CD4-positive, CD25-positive, alpha-beta regulatory T cell (primary cell): ENCODE measurements around the gene POLR1G. TPM values are rescaled to one million over a fixed set of nuclear protein-coding genes. Genes with fewer than 3 reads are reported as not detected.
A peak's percentile ranks its signal among the peaks of the same experiment; 100 is the strongest.

Source experiments
- ATAC-seq, 2 donors: fragments of 150-1000 bp; cut with Tn5 transposase; one replicate each; pipeline ENCODE4 v1.10.0; 2021; ENCODE audit warnings: low read depth in 2 of 2, moderate number of reproducible peaks in 2 of 2, moderate library complexity in 1 of 2
- DNase-seq, 3 donors: peaks; one replicate each; pipeline versions ENCODE4 v3.0.0 to v3.0.0-alpha.2; 2012 to 2022; ENCODE audit warnings: mixed read lengths in 1 of 3
- H3K27ac ChIP-seq: one replicate; pipeline ENCODE4 v1.7.0; 2013; ENCODE audit warnings: mild to moderate bottlenecking, low read length; ENCODE audit not compliant: insufficient read depth, poor library complexity, severe bottlenecking
- H3K27me3 ChIP-seq: one replicate; pipeline ENCODE4 v1.7.0; 2013; ENCODE audit warnings: low read length; ENCODE audit not compliant: control insufficient read depth, insufficient read depth
- H3K36me3 ChIP-seq: one replicate; pipeline ENCODE4 v1.7.0; 2013; ENCODE audit warnings: mild to moderate bottlenecking, low read length, moderate library complexity; ENCODE audit not compliant: control insufficient read depth, insufficient read depth
- H3K4me1 ChIP-seq: 2 replicates; pipeline ENCODE4 v1.7.0; 2013; ENCODE audit warnings: mild to moderate bottlenecking, low read length; ENCODE audit not compliant: insufficient read depth, control insufficient read depth, poor library complexity, severe bottlenecking
- H3K4me3 ChIP-seq: one replicate; pipeline ENCODE4 v1.7.0; 2013; ENCODE audit warnings: low read depth, mild to moderate bottlenecking, low read length, moderate library complexity
- H3K9me3 ChIP-seq, 2 experiments: 1 replicate in 1 of 2; 2 replicates in 1 of 2; pipeline ENCODE4 v1.7.0; 2013; ENCODE audit warnings: low read length in 2 of 2, mild to moderate bottlenecking in 1 of 2, moderate library complexity in 1 of 2; ENCODE audit not compliant: control insufficient read depth in 2 of 2
- H3K27ac Mint-ChIP-seq, 3 donors: one replicate each; pipeline ENCODE4 v1.8.0; 2020 to 2022; ENCODE audit warnings: mild to moderate bottlenecking in 3 of 3, mixed read lengths in 3 of 3, moderate library complexity in 2 of 3
- H3K27me3 Mint-ChIP-seq: one replicate; pipeline ENCODE4 v1.8.0; 2022; ENCODE audit warnings: mild to moderate bottlenecking, mixed read lengths
- H3K36me3 Mint-ChIP-seq: one replicate; pipeline ENCODE4 v1.8.0; 2020; ENCODE audit warnings: mixed read lengths
- H3K4me1 Mint-ChIP-seq, 4 donors: one replicate each; pipeline ENCODE4 v1.8.0; 2020 to 2022; ENCODE audit warnings: mixed read lengths in 4 of 4, mild to moderate bottlenecking in 1 of 4
- H3K4me3 Mint-ChIP-seq, 4 donors: one replicate each; pipeline ENCODE4 v1.8.0; 2020 to 2022; ENCODE audit warnings: mild to moderate bottlenecking in 4 of 4, mixed read lengths in 4 of 4, moderate library complexity in 3 of 4
- H3K9me3 Mint-ChIP-seq, 7 donors: one replicate each; pipeline ENCODE4 v1.8.0; 2020 to 2022; ENCODE audit warnings: mixed read lengths in 7 of 7, mild to moderate bottlenecking in 3 of 7, moderate library complexity in 2 of 7
- polyA plus RNA-seq, 4 donors: library from polyadenylated mRNA; unstranded; fragments of 300-500 nt; fragmentation: Illumina TruSeq; gene quantifications; one replicate each; pipeline ENCODE4 v1.2.3, GENCODE V29; 2021
- total RNA-seq: library from RNA; stranded (reverse); gene quantifications from one replicate; pipeline ENCODE4 v1.2.3, GENCODE V29; 2022

The POLR1G gene
- total and polyA plus RNA-seq, 5 donors from 2014 or later, result 1.6 to 3.6 (median 2.1) TPM

DNA sequence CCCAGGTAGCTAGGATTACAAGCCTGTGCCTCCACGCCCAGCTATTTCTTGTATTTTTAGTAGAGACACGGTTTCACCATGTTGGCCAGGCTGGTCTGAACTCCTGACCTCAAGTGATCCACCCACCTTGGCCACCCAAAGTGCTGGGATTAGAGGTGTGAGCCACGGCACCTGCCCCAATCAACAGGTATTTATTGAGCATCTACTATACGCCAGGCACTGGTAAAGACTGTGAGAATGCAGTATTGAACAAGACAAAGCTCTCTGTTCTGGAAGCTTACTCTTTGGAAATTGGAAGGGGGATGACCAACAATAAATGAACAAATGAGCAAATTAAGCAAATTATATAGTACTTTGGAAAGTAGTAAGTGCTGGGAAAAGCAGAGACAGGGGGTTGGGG is 38.7 kb downstream of the POLR1G start:
- Histone ChIP-seq H3K4me1 (peaks cover 46% of the 10 kb centered on the region), H3K36me3 (no peaks in the 10 kb centered on the region), H3K27me3 (no peaks in the 10 kb centered on the region), H3K27ac (no peak overlapping the region), H3K9me3 (no peaks in the 10 kb centered on the region), H3K4me3 (no peak overlapping the region)
- peak overlapping the region; percentile 32 to 91 (median 91) for H3K27ac Mint-ChIP-seq
- H3K4me1 Mint-ChIP-seq, result peaks cover 10 to 72% (median 47%) of the 10 kb centered on the region in 4 donors
- peaks cover 5% of the 10 kb centered on the region for H3K27me3 Mint-ChIP-seq
- ATAC-seq (no peak), DNase-seq (no peak)
- peak overlapping the region; percentile 41 to 90 (median 79) for H3K4me3 Mint-ChIP-seq
- H3K9me3 Mint-ChIP-seq, result peaks cover 0 to 2% (median 0%) of the 10 kb centered on the region in 7 donors
- H3K36me3 Mint-ChIP-seq, result peaks cover 4% of the 10 kb centered on the region

DNA sequence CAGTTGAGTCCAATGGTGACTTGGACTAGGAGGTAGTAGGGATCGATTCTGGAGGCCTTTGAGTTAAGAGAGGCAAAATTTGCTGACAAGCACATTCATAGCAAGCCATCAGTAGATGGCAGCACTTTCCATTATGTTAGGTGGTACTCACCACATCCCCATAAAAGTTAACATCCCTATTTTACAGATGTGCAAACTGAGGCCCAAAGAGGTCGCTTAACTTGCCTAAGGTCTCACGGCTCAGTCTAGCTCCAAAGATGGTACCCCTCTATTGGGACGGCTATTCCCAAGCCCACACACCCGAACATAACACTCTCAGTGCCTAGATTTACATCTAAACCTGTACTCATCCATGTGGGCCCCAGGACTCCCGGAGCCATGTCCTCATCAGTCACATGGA is 39.9 kb downstream of the POLR1G start:
- Histone ChIP-seq H3K36me3 (no peaks in the 10 kb centered on the region), H3K4me1 (peaks cover 47% of the 10 kb centered on the region), H3K9me3 (no peaks in the 10 kb centered on the region), H3K27ac (no peak overlapping the region), H3K4me3 (no peak overlapping the region), H3K27me3 (no peaks in the 10 kb centered on the region)
- Mint-ChIP-seq H3K27me3 (peaks cover 16% of the 10 kb centered on the region), H3K4me3 (peak overlapping the region in 3 of 4 donors; percentile 75 to 85 (median 78)), H3K9me3 (peaks cover 0 to 4% (median 0%) of the 10 kb centered on the region in 7 donors), H3K36me3 (peaks cover 4% of the 10 kb centered on the region), H3K27ac (peak overlapping the region in 2 of 3 donors; percentile 83 to 91), H3K4me1 (peaks cover 11 to 68% (median 50%) of the 10 kb centered on the region in 4 donors)
- DNase-seq (peak in 1 of 3 donors; percentile 54), ATAC-seq (no peak)

DNA sequence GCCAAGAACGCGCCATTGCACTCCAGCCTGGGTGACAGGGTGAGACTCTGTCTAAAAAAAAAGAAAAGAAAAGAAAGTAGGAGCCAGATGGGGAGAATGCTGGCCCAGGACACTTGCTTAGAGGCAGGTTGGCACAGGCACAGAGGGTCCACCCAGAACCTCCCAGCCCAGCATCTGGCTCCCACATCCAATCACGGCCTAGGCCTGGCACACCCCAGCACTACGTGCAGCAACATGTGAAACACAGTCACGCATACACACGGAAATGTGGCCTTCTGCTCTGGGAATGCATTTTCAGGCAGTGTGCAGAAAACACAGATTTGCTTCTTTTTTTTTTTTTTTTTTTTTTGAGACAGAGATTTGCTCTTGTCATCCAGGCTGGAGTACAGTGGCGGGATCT is 40.5 kb downstream of the POLR1G start:
- H3K27me3 Mint-ChIP-seq, result peaks cover 21% of the 10 kb centered on the region
- H3K9me3 Mint-ChIP-seq, result peaks cover 0 to 7% (median 0%) of the 10 kb centered on the region in 7 donors
- peak overlapping the region in 1 of 3 donors; percentile 91 for H3K27ac Mint-ChIP-seq
- Histone ChIP-seq H3K36me3 (no peaks in the 10 kb centered on the region), H3K4me1 (peaks cover 54% of the 10 kb centered on the region), H3K4me3 (no peak overlapping the region), H3K27ac (no peak overlapping the region), H3K9me3 (no peaks in the 10 kb centered on the region), H3K27me3 (no peaks in the 10 kb centered on the region)
- ATAC-seq (no peak), DNase-seq (no peak)
- H3K4me1 Mint-ChIP-seq, result peaks cover 17 to 74% (median 56%) of the 10 kb centered on the region in 4 donors
- H3K36me3 Mint-ChIP-seq, result peaks cover 4% of the 10 kb centered on the region
- peak overlapping the region in 1 of 4 donors; percentile 26 for H3K4me3 Mint-ChIP-seq

DNA sequence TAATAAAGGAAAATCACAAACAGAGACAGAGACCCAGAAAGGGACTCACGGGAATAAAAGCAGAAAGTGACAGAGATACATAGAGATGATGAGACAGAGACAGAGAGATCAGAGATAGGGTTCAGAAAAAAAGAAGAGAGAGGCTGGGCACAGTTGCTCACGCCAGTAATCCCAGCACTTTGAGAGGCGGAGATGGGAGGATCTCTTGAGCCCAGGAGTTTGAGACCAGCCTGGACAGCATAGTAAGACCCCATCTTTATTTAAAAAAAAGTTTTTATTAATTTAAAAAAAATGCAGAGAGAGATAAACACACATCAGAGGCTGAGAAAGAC is 41.9 kb downstream of the POLR1G start:
- no peak for ATAC-seq
- H3K4me1 Mint-ChIP-seq, result peaks cover 17 to 67% (median 51%) of the 10 kb centered on the region in 4 donors

DNA sequence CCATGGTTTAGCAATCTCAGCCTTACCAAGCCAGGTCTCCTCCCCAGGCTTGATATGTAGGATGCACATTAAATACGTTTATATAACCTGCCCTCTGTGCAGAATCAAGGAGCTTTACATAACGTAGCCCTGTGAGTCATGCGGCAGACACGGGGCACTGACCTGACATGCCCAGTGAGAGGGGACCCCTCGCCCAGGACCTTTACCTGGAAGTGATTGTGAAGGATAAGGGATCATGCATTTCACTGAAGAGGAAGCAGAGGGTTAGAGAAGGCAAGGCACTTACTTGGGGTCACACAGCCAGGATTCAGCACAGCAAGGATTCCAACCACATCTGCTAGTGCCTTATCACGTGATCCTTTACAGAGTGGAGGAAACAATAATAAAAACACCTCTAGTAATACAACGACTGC is 42.4 kb downstream of the POLR1G start:
- peaks cover 0 to 6% (median 0%) of the 10 kb centered on the region in 7 donors for H3K9me3 Mint-ChIP-seq
- DNase-seq (no peak), ATAC-seq (no peak)
- H3K27ac ChIP-seq, result peak overlapping the region; percentile 99
- H3K27me3 Mint-ChIP-seq, result peaks cover 21% of the 10 kb centered on the region
- H3K36me3 Mint-ChIP-seq, result peaks cover 4% of the 10 kb centered on the region
- no peak overlapping the region for H3K4me3 ChIP-seq
- H3K4me1 ChIP-seq, result peaks cover 39% of the 10 kb centered on the region
- peak overlapping the region in 2 of 3 donors; percentile 79 to 100 for H3K27ac Mint-ChIP-seq
- H3K4me1 Mint-ChIP-seq, result peaks cover 17 to 65% (median 51%) of the 10 kb centered on the region in 4 donors
- no peaks in the 10 kb centered on the region for H3K9me3 ChIP-seq
- peak overlapping the region; percentile 48 to 92 (median 67) for H3K4me3 Mint-ChIP-seq
- H3K36me3 ChIP-seq, result no peaks in the 10 kb centered on the region
- H3K27me3 ChIP-seq, result no peaks in the 10 kb centered on the region

More for the DNA sequence above, 41.9 kb downstream of the POLR1G start:
- peaks cover 21% of the 10 kb centered on the region for H3K27me3 Mint-ChIP-seq
- no peak for DNase-seq
- peaks cover 4% of the 10 kb centered on the region for H3K36me3 Mint-ChIP-seq
- H3K27ac ChIP-seq, result no peak overlapping the region
- no peaks in the 10 kb centered on the region for H3K27me3 ChIP-seq
- peaks cover 44% of the 10 kb centered on the region for H3K4me1 ChIP-seq
- peak overlapping the region in 3 of 4 donors; percentile 36 to 92 (median 39) for H3K4me3 Mint-ChIP-seq
- no peak overlapping the region for H3K4me3 ChIP-seq
- H3K36me3 ChIP-seq, result no peaks in the 10 kb centered on the region
- H3K27ac Mint-ChIP-seq, result peak overlapping the region; percentile 79 to 100 (median 84)
- no peaks in the 10 kb centered on the region for H3K9me3 ChIP-seq
- H3K9me3 Mint-ChIP-seq, result peaks cover 0 to 6% (median 0%) of the 10 kb centered on the region in 7 donors

DNA sequence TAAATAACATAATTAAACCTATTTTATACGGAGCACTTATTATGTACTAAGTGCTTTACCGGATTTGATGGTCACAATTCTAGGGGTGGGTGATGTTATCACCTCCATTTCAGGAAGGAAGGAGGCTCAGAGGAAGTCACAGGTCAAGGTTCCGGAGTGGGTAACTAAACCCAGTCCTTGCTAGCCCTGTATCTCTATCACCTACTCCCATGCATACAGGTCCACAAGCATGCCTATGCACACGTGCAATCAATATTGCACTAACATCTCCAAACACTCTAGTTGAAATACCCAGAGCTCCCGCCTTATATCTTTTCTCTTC is 43.5 kb downstream of the POLR1G start:
- Histone ChIP-seq H3K36me3 (no peaks in the 10 kb centered on the region), H3K27me3 (no peaks in the 10 kb centered on the region), H3K4me1 (peaks cover 29% of the 10 kb centered on the region), H3K27ac (peak overlapping the region; percentile 99), H3K9me3 (no peaks in the 10 kb centered on the region), H3K4me3 (peak overlapping the region; percentile 91)
- Mint-ChIP-seq H3K4me3 (peak overlapping the region; percentile 92 to 99 (median 98)), H3K27me3 (peaks cover 21% of the 10 kb centered on the region), H3K4me1 (peaks cover 13 to 61% (median 45%) of the 10 kb centered on the region in 4 donors), H3K27ac (peak overlapping the region; percentile 96 to 100 (median 100)), H3K36me3 (peaks cover 4% of the 10 kb centered on the region), H3K9me3 (peaks cover 0 to 6% (median 0%) of the 10 kb centered on the region in 7 donors)
- DNase-seq (peak in 2 of 3 donors; percentile 24 to 56), ATAC-seq (peak; percentile 4 to 13)

DNA sequence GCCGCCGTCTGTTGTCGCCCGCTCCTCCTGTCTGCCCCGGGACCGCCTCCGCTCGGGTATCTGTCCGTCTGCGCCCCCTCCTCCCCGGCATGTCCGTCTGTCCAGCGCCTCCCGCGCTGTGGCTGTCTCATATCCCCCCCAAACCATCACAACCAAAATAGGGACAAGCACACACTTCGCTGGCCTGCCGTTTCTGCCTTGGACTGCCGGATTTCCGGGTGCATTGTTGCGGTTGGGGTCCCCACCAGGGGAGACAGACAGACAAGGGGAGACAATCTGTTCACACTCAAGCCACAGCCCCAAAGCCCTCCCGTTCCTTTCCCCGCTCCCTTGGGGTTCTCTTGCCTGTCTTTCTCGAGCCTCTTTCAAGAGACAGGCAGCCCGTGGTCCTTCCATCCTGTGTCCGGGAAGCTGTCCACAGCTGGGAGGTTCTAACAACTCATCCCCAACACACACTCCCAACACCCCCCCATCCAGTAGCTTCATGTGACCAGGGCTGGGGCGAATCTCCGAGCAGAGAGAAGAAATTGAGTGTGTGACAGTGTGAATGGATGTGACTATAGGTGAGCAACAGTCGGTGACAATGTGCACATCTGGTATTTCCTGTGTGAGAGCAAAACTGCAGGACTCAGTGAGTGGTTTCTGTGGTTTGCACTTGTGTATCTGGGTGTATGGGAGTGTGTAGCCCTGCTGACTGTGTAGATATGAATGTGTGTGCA is 44.8 kb downstream of the POLR1G start:
- peak overlapping the region; percentile 96 to 100 (median 100) for H3K27ac Mint-ChIP-seq
- H3K4me3 Mint-ChIP-seq, result peak overlapping the region; percentile 90 to 98 (median 92)
- Histone ChIP-seq H3K27ac (peak overlapping the region; percentile 99), H3K4me3 (peak overlapping the region; percentile 72), H3K4me1 (peaks cover 37% of the 10 kb centered on the region), H3K9me3 (no peaks in the 10 kb centered on the region), H3K27me3 (no peaks in the 10 kb centered on the region), H3K36me3 (no peaks in the 10 kb centered on the region)
- H3K27me3 Mint-ChIP-seq, result peaks cover 21% of the 10 kb centered on the region
- peaks cover 0 to 6% (median 0%) of the 10 kb centered on the region in 7 donors for H3K9me3 Mint-ChIP-seq
- peaks cover 4% of the 10 kb centered on the region for H3K36me3 Mint-ChIP-seq
- peak; percentile 61 to 81 (median 74) for DNase-seq
- H3K4me1 Mint-ChIP-seq, result peaks cover 12 to 58% (median 44%) of the 10 kb centered on the region in 4 donors
- peak; percentile 54 to 55 for ATAC-seq
